BE2C (cell line): ENCODE data around the gene NABP1.

Experiments
- DNase-seq: peaks from one replicate; pipeline ENCODE4 v3.0.0-alpha.2; 2020
- H3K27me3 ChIP-seq: fragments of 250-450 bp; sonication (Bioruptor Pico); 2 replicates; pipeline ENCODE4 v1.5.1; 2020; ENCODE audit warnings: mild to moderate bottlenecking
- H3K36me3 ChIP-seq: fragments of 250-450 bp; sonication (Bioruptor Pico); 2 replicates; pipeline ENCODE4 v1.5.1; 2020; ENCODE audit warnings: mild to moderate bottlenecking
- H3K4me1 ChIP-seq: fragments of 250-450 bp; sonication (Bioruptor Pico); 2 replicates; pipeline ENCODE4 v1.5.1; 2020
- H3K4me3 ChIP-seq: 2 replicates; pipeline ENCODE4 v1.5.1; 2011; ENCODE audit warnings: low read depth, low read length
- H3K9me3 ChIP-seq: fragments of 250-450 bp; sonication (Bioruptor Pico); 2 replicates; pipeline ENCODE4 v1.5.1; 2020
- CTCF ChIP-seq: IDR thresholded peaks from 2 replicates; pipeline ENCODE4 v1.5.1; 2012; ENCODE audit warnings: mild to moderate bottlenecking, low read depth, low read length

NABP1 gene

DNA sequence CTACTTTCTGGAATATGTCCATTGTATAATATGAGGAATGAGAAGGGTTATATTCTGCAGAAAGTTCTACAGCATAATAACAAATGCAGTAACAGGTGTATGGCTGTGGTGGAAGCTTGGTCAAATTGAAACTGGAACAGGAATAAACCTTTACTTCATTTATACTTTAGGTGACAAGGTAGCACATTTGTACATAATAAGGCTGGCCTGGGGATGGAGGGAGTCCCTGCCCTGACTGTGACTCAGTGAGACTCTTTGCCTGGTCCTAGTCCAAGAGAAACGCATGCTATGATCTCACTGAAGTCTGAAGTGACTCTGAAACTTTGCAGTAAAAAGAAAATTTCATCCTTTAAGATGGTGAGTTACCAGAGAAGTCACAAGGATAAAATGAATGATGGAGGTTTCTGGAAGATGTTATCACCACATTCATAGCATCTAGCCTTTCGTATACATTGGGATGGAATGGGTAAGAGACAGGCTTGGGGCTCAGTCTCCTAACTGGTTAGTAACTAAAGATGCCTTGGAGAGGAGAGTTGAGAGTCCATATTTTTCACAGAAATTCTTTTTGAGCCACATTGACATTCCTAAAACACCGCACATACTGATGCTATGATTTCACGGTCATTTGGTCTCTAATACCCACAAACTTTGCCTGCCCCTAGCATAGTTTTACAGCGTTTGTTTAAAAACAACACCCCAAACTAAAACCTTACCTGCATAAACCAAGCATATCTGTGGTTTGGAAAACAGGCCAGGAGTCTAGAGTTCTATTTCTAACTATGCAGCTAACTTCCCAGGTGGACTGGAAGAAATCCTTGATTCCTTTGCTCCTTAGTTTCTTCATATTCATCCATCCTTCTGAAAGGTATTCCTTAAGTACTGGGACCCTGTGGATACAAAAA is 42.4 kb upstream of the NABP1 start:
- Histone ChIP-seq H3K27me3 (no peaks in the 10 kb centered on the region), H3K9me3 (no peaks in the 10 kb centered on the region), H3K4me3 (no peak overlapping the region), H3K36me3 (no peaks in the 10 kb centered on the region), H3K4me1 (no peaks in the 10 kb centered on the region)
- no peak for TF ChIP-seq CTCF
- no peak for DNase-seq

DNA sequence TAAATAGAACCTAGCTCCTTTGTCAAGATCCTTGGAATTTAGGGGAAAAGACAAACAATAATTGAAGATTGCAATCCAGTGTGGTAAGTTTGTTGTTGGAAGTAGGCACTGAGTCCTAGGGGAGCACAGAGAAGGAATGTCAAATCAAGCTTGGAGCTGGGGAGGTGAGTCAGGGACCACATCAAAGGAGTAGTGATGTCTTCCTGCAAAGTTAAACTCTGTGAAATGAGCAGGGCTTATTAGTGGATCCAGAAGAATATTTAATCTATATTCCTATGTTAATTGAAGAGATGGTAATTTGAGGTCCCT is 41.7 kb upstream of the NABP1 start:
- H3K27me3 ChIP-seq: no peaks in the 10 kb centered on the region
- no peak for DNase-seq
- no peak overlapping the region for H3K4me3 ChIP-seq
- no peak for TF ChIP-seq CTCF
- H3K4me1 ChIP-seq: no peaks in the 10 kb centered on the region
- no peaks in the 10 kb centered on the region for H3K36me3 ChIP-seq
- no peaks in the 10 kb centered on the region for H3K9me3 ChIP-seq

GRCh38 chr2:191636586-191636985 is 41.4 kb upstream of the NABP1 start:
- no peak for DNase-seq
- no peaks in the 10 kb centered on the region for H3K27me3 ChIP-seq
- no peaks in the 10 kb centered on the region for H3K4me1 ChIP-seq

GRCh38 chr2:191637182-191638078 is 40.5 kb upstream of the NABP1 start:
- Histone ChIP-seq H3K4me1 (no peaks in the 10 kb centered on the region), H3K9me3 (no peaks in the 10 kb centered on the region), H3K36me3 (no peaks in the 10 kb centered on the region), H3K4me3 (no peak overlapping the region), H3K27me3 (no peaks in the 10 kb centered on the region)
- no peak for TF ChIP-seq CTCF
- DNase-seq: no peak

More at GRCh38 chr2:191636586-191636985, 41.4 kb upstream of the NABP1 start:
- Histone ChIP-seq H3K4me3 (no peak overlapping the region), H3K9me3 (no peaks in the 10 kb centered on the region), H3K36me3 (no peaks in the 10 kb centered on the region)
- TF ChIP-seq CTCF: no peak

- no peak for DNase-seq
- no peak for TF ChIP-seq CTCF
- no peaks in the 10 kb centered on the region for H3K36me3 ChIP-seq
- H3K27me3 ChIP-seq: no peaks in the 10 kb centered on the region
- H3K4me3 ChIP-seq: no peak overlapping the region
- H3K4me1 ChIP-seq: no peaks in the 10 kb centered on the region
- no peaks in the 10 kb centered on the region for H3K9me3 ChIP-seq
Measured at GRCh38 chr2:191638079-191638801, 39.7 kb upstream of the NABP1 start.
